Liver (tissue), 9 donors: ENCODE data around the gene STEEP1. TPM values are rescaled to one million over a fixed set of nuclear protein-coding genes. Genes with fewer than 3 reads are reported as not detected.
"Not testable (repeated sequence)": the region's sequence is repeated elsewhere in the genome, so short reads cannot be mapped to it uniquely, and the experiment has no call there.

ENCODE experiments used
- DNase-seq: peaks from one replicate; pipeline ENCODE4 v3.0.0-alpha.2; 2017; ENCODE audit warnings: low spot score
- H3K27ac ChIP-seq, 2 donors: one replicate each; pipeline ENCODE4 v1.7.0; 2013; ENCODE audit warnings: inconsistent platforms in 2 of 2, low read length in 2 of 2, control low read depth in 1 of 2, low read depth in 1 of 2, mild to moderate bottlenecking in 1 of 2
- H3K27me3 ChIP-seq, 4 donors: one replicate each; pipeline versions ENCODE4 v1.6.1 to v1.7.0; 2013; ENCODE audit warnings: low read length in 3 of 4, inconsistent platforms in 1 of 4, mild to moderate bottlenecking in 1 of 4, moderate library complexity in 1 of 4; ENCODE audit not compliant: control insufficient read depth in 4 of 4, insufficient read depth in 4 of 4
- H3K36me3 ChIP-seq, 4 donors: one replicate each; pipeline versions ENCODE4 v1.6.1 to v1.7.0; 2013; ENCODE audit warnings: low read length in 3 of 4, mild to moderate bottlenecking in 3 of 4, low read depth in 1 of 4, moderate library complexity in 1 of 4; ENCODE audit not compliant: control insufficient read depth in 4 of 4, insufficient read depth in 3 of 4
- H3K4me1 ChIP-seq, 4 donors: one replicate each; pipeline versions ENCODE4 v1.6.1 to v1.7.0; 2013; ENCODE audit warnings: low read length in 3 of 4, mild to moderate bottlenecking in 3 of 4, moderate library complexity in 1 of 4; ENCODE audit not compliant: control insufficient read depth in 4 of 4, insufficient read depth in 4 of 4
- H3K4me3 ChIP-seq, 3 donors: one replicate each; pipeline versions ENCODE4 v1.6.1 to v1.7.0; 2013; ENCODE audit warnings: low read length in 3 of 3, control low read depth in 1 of 3, low read depth in 1 of 3, mild to moderate bottlenecking in 1 of 3
- H3K9ac ChIP-seq, 2 donors: one replicate each; pipeline ENCODE4 v1.7.0; 2013; ENCODE audit warnings: low read length in 2 of 2, mild to moderate bottlenecking in 2 of 2, moderate library complexity in 2 of 2, control low read depth in 1 of 2, low read depth in 1 of 2
- H3K9me3 ChIP-seq, 4 donors: one replicate each; pipeline versions ENCODE4 v1.6.1 to v1.7.0; 2013; ENCODE audit warnings: low read length in 3 of 4; ENCODE audit not compliant: control insufficient read depth in 4 of 4
- EGR1 ChIP-seq, 2 donors: IDR thresholded peaks; 2 replicates each; pipeline ENCODE4 v1.6.1; 2016 to 2018; ENCODE audit warnings: antibody characterized with exemption in 2 of 2, low read depth in 2 of 2
- FOXA1 ChIP-seq: IDR thresholded peaks from 2 replicates; pipeline ENCODE4 v1.6.1; 2016; ENCODE audit warnings: antibody characterized with exemption
- FOXA2 ChIP-seq: IDR thresholded peaks from 2 replicates; pipeline ENCODE4 v1.6.1; 2016; ENCODE audit warnings: antibody characterized with exemption
- GABPA ChIP-seq, 2 donors: IDR thresholded peaks in 1 of 2; conservative IDR thresholded peaks in 1 of 2; 2 replicates each; pipeline ENCODE4 v1.6.1; 2016; ENCODE audit warnings: antibody characterized with exemption in 2 of 2, mild to moderate bottlenecking in 1 of 2, moderate library complexity in 1 of 2
- HNF4A ChIP-seq, 2 donors: conservative IDR thresholded peaks; 2 replicates each; pipeline ENCODE4 v1.6.1; 2016; ENCODE audit warnings: antibody characterized with exemption in 2 of 2, mild to moderate bottlenecking in 2 of 2
- HNF4G ChIP-seq: IDR thresholded peaks from 2 replicates; pipeline ENCODE4 v1.6.1; 2016; ENCODE audit warnings: antibody characterized with exemption
- JUND ChIP-seq, 2 donors: IDR thresholded peaks; 2 replicates each; pipeline ENCODE4 v1.6.1; 2016; ENCODE audit warnings: antibody characterized with exemption in 2 of 2
- NR2F2 ChIP-seq: IDR thresholded peaks from 2 replicates; pipeline ENCODE4 v1.6.1; 2016; ENCODE audit warnings: antibody characterized with exemption
- RAD21 ChIP-seq, 2 donors: IDR thresholded peaks; 2 replicates each; pipeline ENCODE4 v1.6.1; 2016; ENCODE audit warnings: antibody characterized with exemption in 2 of 2, mild to moderate bottlenecking in 2 of 2
- RXRA ChIP-seq, 2 donors: IDR thresholded peaks; 2 replicates each; pipeline ENCODE4 v1.6.1; 2017 to 2018; ENCODE audit warnings: antibody characterized with exemption in 2 of 2, mild to moderate bottlenecking in 1 of 2
- SP1 ChIP-seq: IDR thresholded peaks from 2 replicates; pipeline ENCODE4 v1.6.1; 2018; ENCODE audit warnings: antibody characterized with exemption, mild to moderate bottlenecking
- TAF1 ChIP-seq: conservative IDR thresholded peaks from 2 replicates; pipeline ENCODE4 v1.6.1; 2016; ENCODE audit warnings: antibody characterized with exemption, mild to moderate bottlenecking
- YY1 ChIP-seq: IDR thresholded peaks from 2 replicates; pipeline ENCODE4 v1.6.1; 2016; ENCODE audit warnings: antibody characterized with exemption, mild to moderate bottlenecking
- WGBS: extraction: QIAGEN DNeasy Blood & Tissue Kit; methylation state at CpG from one replicate; pipeline ENCODE4 v1.1.7; 2013; 5-methylcytosine and 5-hydroxymethylcytosine counted together
- polyA plus RNA-seq, 2 donors: library from polyadenylated mRNA; stranded (reverse) in 1 of 2; unstranded in 1 of 2; fragments of 200-250 nt in 1 of 2; fragments of >200 nt in 1 of 2; fragmentation: Nextera tagmentation in 1 of 2; extraction: Ambion mirVana in 1 of 2; gene quantifications; one replicate each; pipeline versions ENCODE4 v1.2.1 to v1.2.3, GENCODE V29; 2013 to 2015
- total RNA-seq, 2 donors: library from RNA; depleted of rRNA; stranded (reverse); fragments of >200 nt; gene quantifications; one replicate each; pipeline ENCODE4 v1.2.3, GENCODE V29; 2014
- TF ChIP-seq, protein P1 (sequence below): fragments of 150-350 bp; IDR thresholded peaks from 2 replicates; pipeline ENCODE4 v1.5.1; 2017; ENCODE audit warnings: improper control_type of control experiment, low read depth, low read length; ENCODE audit not compliant: missing input control
- TF ChIP-seq, protein P2 (sequence below): IDR thresholded peaks from 2 replicates; pipeline ENCODE4 v1.6.1; 2016; ENCODE audit warnings: antibody characterized with exemption, mild to moderate bottlenecking
- TF ChIP-seq, protein P3 (sequence below): IDR thresholded peaks from 2 replicates; pipeline ENCODE4 v1.6.1; 2016; ENCODE audit warnings: antibody characterized with exemption
- TF ChIP-seq, protein P4 (sequence below): IDR thresholded peaks from 2 replicates; pipeline ENCODE4 v1.6.1; 2016; ENCODE audit warnings: antibody characterized with exemption
- TF ChIP-seq, protein P5 (sequence below): IDR thresholded peaks from 2 replicates; pipeline ENCODE4 v1.6.1; 2016; ENCODE audit warnings: antibody characterized with exemption
- donor health status: healthy.
- donor health status: healthy.
- donor health status: healthy.
- donor health status: healthy.
- donor health status: healthy.

STEEP1 gene
- total and polyA plus RNA-seq, 4 donors: 4.3 to 14.2 (median 10.2) TPM

DNA sequence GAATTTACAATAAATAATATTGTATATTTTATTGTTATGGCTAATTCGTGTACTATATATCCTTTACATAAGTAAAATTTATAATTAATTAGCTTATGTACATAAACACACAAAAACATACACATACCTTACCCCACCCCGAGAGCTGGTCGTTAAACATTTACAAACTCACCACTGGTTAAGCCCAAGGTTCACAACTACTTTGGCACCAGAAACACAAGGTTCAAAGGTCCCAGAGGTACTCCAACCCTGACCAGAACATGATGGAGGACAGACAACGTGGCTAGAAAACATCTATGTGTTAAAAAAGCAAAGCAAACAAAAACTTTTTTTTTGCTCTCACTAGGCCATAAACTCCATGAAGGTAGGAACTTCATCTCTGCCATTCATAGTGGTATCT is 59.3 kb downstream of the STEEP1 start:
- H3K36me3 ChIP-seq: no peaks in the 10 kb centered on the region
- WGBS: 24% methylated on average over 4 of the region's 4 CpGs
- DNase-seq: no peak

DNA sequence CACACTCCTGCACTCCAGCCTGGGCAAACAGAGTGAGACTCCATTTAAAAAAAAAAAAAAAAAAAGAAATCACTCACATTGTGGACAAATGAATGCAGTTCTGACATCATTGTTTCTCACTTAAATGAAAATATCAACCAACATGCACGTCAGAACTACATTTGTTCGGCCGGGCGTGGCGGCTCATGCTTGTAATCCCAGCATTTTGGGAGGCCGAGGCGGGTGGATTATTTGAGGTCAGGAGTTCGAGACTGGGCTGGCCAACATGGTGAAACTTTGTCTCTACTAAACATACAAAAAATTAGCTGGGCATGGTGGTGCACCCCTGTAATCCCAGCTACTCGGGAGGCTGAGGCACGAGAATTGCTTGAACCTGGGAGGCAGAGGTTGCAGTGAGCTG is 60.1 kb downstream of the STEEP1 start:
- not testable (repeated sequence) for H3K4me3 ChIP-seq, DNase-seq, H3K36me3 ChIP-seq, H3K27me3 ChIP-seq, H3K9me3 ChIP-seq, H3K27ac ChIP-seq, H3K9ac ChIP-seq
- 66% methylated on average over 10 of the region's 10 CpGs for WGBS
- H3K4me1 ChIP-seq: peaks cover 8 to 40% (median 26%) of the 10 kb centered on the region in 4 donors

More for the DNA sequence above, 59.3 kb downstream of the STEEP1 start:
- H3K27me3 ChIP-seq: no peaks in the 10 kb centered on the region
- peak overlapping the region; percentile 18 to 20 for H3K27ac ChIP-seq
- peak; percentile 11 for TF ChIP-seq FOXA2
- no peak for TF ChIP-seq RAD21 (IDR thresholded peaks at IDR 0.05)
- TF ChIP-seq, protein P1, sequence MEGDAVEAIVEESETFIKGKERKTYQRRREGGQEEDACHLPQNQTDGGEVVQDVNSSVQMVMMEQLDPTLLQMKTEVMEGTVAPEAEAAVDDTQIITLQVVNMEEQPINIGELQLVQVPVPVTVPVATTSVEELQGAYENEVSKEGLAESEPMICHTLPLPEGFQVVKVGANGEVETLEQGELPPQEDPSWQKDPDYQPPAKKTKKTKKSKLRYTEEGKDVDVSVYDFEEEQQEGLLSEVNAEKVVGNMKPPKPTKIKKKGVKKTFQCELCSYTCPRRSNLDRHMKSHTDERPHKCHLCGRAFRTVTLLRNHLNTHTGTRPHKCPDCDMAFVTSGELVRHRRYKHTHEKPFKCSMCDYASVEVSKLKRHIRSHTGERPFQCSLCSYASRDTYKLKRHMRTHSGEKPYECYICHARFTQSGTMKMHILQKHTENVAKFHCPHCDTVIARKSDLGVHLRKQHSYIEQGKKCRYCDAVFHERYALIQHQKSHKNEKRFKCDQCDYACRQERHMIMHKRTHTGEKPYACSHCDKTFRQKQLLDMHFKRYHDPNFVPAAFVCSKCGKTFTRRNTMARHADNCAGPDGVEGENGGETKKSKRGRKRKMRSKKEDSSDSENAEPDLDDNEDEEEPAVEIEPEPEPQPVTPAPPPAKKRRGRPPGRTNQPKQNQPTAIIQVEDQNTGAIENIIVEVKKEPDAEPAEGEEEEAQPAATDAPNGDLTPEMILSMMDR: no peak
- TF ChIP-seq HNF4G: peak; percentile 82
- TF ChIP-seq, protein P2, sequence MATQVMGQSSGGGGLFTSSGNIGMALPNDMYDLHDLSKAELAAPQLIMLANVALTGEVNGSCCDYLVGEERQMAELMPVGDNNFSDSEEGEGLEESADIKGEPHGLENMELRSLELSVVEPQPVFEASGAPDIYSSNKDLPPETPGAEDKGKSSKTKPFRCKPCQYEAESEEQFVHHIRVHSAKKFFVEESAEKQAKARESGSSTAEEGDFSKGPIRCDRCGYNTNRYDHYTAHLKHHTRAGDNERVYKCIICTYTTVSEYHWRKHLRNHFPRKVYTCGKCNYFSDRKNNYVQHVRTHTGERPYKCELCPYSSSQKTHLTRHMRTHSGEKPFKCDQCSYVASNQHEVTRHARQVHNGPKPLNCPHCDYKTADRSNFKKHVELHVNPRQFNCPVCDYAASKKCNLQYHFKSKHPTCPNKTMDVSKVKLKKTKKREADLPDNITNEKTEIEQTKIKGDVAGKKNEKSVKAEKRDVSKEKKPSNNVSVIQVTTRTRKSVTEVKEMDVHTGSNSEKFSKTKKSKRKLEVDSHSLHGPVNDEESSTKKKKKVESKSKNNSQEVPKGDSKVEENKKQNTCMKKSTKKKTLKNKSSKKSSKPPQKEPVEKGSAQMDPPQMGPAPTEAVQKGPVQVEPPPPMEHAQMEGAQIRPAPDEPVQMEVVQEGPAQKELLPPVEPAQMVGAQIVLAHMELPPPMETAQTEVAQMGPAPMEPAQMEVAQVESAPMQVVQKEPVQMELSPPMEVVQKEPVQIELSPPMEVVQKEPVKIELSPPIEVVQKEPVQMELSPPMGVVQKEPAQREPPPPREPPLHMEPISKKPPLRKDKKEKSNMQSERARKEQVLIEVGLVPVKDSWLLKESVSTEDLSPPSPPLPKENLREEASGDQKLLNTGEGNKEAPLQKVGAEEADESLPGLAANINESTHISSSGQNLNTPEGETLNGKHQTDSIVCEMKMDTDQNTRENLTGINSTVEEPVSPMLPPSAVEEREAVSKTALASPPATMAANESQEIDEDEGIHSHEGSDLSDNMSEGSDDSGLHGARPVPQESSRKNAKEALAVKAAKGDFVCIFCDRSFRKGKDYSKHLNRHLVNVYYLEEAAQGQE: no peak
- peak; percentile 86 to 91 for TF ChIP-seq HNF4A (conservative IDR thresholded peaks at IDR 0.05)
- TF ChIP-seq, protein P3, sequence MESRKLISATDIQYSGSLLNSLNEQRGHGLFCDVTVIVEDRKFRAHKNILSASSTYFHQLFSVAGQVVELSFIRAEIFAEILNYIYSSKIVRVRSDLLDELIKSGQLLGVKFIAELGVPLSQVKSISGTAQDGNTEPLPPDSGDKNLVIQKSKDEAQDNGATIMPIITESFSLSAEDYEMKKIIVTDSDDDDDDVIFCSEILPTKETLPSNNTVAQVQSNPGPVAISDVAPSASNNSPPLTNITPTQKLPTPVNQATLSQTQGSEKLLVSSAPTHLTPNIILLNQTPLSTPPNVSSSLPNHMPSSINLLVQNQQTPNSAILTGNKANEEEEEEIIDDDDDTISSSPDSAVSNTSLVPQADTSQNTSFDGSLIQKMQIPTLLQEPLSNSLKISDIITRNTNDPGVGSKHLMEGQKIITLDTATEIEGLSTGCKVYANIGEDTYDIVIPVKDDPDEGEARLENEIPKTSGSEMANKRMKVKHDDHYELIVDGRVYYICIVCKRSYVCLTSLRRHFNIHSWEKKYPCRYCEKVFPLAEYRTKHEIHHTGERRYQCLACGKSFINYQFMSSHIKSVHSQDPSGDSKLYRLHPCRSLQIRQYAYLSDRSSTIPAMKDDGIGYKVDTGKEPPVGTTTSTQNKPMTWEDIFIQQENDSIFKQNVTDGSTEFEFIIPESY: peak; percentile 27
- no peak for TF ChIP-seq JUND (IDR thresholded peaks at IDR 0.05)
- TF ChIP-seq, protein P4, sequence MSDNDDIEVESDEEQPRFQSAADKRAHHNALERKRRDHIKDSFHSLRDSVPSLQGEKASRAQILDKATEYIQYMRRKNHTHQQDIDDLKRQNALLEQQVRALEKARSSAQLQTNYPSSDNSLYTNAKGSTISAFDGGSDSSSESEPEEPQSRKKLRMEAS: peak; percentile 27
- no peak for TF ChIP-seq EGR1 (IDR thresholded peaks at IDR 0.05; ENCODE audit: low read depth in 2 of 2)
- peak; percentile 82 for TF ChIP-seq YY1
- no peak for TF ChIP-seq FOXA1
- TF ChIP-seq TAF1: no peak
- no peak for TF ChIP-seq NR2F2
- no peak for TF ChIP-seq GABPA (IDR thresholded peaks at IDR 0.05 in 1 of 2, conservative IDR thresholded peaks at IDR 0.05 in 1 of 2)
- peak; percentile 33 to 58 for TF ChIP-seq RXRA (IDR thresholded peaks at IDR 0.05)
- TF ChIP-seq SP1: peak; percentile 74
- TF ChIP-seq, protein P5, sequence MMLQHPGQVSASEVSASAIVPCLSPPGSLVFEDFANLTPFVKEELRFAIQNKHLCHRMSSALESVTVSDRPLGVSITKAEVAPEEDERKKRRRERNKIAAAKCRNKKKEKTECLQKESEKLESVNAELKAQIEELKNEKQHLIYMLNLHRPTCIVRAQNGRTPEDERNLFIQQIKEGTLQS: no peak
- H3K4me3 ChIP-seq: no peak overlapping the region
- H3K9me3 ChIP-seq: no peaks in the 10 kb centered on the region
- no peak overlapping the region for H3K9ac ChIP-seq
- peaks cover 8 to 40% (median 26%) of the 10 kb centered on the region in 4 donors for H3K4me1 ChIP-seq
